NCI-H1092 (cell line): ENCODE results near the gene PARN.
"Not testable (repeated sequence)": the region's sequence is repeated elsewhere in the genome, so short reads cannot be mapped to it uniquely, and the experiment has no call there.

ENCODE experiments used
- DNase-seq: peaks from one replicate; lab custom pipeline; 2025; lab: John Stamatoyannopoulos, UW

Gene PARN

GRCh38 chr16:14437426-14437825 lies 192.6 kb downstream of the PARN start:
- no peak for DNase-seq

DNA sequence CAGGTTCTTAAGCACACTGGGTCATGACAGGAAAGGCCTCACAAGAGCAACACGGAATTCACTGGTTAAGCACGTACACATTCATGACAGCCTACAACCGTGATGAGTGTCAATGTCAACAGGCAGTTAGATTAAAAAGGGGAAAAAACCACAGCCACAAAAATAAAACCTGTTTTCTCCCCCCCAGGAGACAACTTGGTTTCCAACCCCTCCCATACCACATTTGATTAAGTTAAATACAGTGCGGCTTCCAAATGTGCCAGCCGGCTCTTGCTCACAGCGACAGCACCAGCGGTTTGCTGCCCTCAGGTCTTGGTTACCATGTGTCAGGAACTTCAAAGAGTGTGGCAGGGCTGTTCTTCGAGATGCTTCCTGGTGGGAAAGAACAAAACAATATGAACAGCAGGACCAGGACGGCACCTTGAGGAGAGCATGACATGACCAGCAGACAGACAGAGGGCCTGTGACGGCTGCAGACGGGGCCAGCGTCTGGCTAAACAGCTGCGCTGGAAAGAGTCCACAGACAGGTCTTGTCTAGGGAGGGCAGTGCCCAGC lies 193.6 kb downstream of the PARN start:
- no peak for DNase-seq

- no peak for DNase-seq
Observed at GRCh38 chr16:14434860-14435259, 195.2 kb downstream of the PARN start.

- DNase-seq: not testable (repeated sequence)
Observed at GRCh38 chr16:14428971-14429637, 201.0 kb downstream of the PARN start.

DNA sequence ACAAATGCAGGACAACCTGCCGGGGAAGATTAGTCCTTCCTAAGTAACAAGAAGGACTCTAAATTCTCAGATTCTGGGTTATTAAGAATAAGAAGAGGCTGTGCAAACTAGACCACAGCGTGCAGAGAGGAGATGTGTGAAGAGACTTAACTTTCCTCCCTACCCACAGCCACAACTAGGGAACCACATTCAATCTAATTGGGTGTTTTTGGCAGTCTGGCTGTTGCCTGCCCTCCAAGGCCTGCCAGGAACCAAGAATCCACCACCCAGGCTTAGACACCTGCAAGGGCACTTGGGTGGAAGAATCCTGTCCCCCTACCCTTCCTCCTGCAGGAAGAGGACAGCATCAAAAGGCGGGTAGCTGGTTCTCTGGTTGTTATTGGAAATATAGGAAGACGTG lies 202.0 kb downstream of the PARN start:
- DNase-seq: no peak

- no peak for DNase-seq
Observed at GRCh38 chr16:14427371-14427948, 202.6 kb downstream of the PARN start.

DNA sequence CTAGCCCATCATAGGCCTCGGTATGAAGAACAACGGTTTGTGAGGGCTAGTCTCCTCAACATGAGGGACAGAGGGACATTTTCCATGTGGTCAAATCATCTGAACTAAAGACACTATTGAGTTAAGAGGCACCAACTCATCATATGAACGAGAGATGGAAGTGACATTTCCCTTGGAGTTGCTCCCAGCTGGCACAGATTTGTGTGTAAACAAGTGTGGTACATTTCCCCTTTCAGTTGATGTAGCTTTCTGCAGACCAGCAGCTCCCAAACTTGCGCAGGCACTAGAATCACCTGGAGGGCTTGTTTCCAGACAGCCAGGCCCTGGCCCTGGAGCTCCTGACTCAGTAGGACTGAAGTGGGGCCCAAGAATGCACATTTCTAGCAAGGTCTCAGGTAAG lies 205.5 kb downstream of the PARN start:
- no peak for DNase-seq

- DNase-seq: no peak
Observed at GRCh38 chr16:14423344-14423743, 206.7 kb downstream of the PARN start.

DNA sequence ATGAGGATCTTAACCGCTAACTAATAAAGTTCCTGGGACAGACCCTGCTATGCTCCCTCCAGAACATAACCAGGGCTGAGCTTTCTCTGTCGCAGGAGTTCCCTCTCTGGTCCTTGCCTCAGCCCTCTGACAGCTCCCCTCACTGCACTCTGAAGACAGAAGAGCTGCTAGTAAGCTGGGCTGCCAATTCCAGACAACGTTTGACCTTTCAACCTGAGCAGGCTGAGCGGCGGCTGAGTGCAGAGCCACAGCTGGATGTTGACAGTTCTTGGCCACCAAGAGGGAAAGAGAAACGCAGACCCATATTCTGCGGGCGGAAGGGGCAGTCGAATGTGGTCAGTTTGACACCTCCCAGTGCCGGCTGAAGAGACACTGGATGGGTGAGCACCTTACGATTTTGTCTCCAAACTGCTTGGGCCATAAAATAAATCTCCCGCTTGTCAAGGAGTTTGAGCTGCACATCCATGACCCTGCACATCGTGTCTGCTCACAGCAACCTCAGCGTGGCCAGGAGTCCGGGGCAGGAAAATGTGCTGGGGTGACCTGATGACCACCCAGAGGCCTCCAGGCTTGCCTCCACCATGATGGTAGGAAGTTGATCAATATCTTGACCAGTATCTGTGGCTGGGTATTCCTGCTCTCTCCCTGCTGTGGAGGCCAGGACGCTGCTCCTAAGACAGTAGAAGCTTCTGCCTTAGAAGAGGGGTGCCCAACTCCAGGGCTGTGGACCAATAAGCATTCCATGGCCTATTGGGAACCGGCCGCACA lies 209.2 kb downstream of the PARN start:
- DNase-seq: no peak

DNA sequence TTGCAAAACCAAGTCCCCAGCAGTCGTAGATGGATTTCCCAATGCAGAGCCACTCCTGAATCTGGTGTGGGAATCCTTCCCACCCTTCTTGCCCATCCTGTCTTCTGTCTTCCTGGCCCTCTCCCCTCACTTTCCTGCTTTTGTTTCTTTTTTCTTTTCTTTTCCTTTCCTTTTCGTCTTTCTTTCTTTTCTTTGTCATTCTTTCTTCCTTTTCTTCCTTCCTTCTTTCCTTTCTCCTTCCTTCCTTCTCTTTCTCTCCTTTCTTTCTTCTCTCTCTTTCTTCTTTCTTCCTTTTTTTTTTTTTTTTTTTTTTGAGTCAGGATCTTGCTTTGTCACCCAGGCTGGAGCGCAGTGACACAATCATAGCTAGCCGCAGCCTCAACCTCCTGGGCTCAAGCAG lies 209.8 kb downstream of the PARN start:
- DNase-seq: not testable (repeated sequence)

GRCh38 chr16:14419817-14420216 lies 210.2 kb downstream of the PARN start:
- no peak for DNase-seq

GRCh38 chr16:14418795-14419225 lies 211.2 kb downstream of the PARN start:
- DNase-seq: no peak

DNA sequence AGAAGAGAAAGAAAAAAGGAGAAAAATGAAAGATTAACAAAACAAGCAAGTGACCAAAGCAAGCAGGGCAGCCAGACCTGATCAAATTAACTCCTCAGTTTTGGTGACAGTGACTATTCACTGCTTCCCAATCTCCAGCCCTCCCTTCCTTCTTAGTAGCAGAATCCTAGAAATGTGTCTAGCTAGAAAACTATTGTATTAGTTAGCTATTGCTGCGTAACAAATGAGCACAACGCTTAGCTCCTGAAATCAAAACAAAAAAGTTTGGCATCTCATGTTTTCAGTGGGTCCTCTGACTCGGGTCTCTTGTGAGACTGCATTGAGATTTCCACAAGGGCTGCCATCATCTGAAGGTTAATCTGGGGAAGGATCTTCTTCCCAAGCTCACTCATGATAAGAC lies 213.9 kb downstream of the PARN start:
- no peak for DNase-seq

DNA sequence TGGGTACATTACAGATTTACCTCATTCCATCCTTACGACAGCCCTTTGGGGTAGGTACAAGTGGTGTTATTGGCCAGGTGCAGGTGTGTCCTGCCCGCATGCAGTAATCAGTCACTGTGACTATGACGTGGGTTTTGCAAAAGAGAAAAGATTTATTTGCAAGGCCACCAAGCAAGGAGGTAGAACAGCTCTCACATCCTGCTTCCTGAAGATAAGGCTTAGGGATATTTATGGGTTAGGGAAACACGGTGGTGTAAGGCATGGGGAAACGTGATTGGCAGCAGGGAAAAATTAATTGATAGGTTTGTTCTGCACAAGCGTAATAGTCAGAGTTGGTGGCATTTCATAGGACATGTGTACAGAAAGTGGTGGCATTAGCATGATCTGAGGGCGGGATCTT lies 214.8 kb downstream of the PARN start:
- no peak for DNase-seq

- DNase-seq: no peak
Observed at GRCh38 chr16:14409563-14409962, 220.5 kb downstream of the PARN start.

DNA sequence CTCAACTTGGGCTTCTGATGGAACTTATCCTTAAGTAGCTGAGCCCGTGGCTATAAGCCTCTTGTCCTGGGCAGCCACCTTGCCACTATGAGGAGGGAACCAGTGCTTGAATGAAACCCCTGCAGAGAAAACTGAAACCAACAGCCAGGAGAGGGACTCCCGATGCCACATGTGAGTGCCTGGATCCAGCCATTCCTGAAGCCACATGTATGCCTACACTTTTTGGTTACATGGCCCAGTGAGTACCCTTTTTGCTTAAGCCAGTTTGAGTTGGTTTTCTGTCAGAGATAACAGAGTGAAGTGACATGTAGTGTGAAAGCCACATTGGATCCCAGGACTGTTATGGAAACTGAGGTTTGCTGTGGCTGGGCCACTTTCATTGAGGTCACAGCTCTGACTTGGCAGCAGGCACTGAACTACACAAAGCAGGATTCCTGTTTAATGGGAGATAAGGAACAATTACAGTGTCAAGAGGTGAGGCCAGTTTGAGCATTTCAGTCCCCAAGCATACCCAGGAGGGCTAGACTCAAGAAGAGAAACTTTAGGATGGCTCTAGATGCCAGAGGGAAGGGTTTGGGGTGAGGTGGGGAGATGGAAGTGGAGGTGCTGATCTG lies 222.2 kb downstream of the PARN start:
- no peak for DNase-seq

DNA sequence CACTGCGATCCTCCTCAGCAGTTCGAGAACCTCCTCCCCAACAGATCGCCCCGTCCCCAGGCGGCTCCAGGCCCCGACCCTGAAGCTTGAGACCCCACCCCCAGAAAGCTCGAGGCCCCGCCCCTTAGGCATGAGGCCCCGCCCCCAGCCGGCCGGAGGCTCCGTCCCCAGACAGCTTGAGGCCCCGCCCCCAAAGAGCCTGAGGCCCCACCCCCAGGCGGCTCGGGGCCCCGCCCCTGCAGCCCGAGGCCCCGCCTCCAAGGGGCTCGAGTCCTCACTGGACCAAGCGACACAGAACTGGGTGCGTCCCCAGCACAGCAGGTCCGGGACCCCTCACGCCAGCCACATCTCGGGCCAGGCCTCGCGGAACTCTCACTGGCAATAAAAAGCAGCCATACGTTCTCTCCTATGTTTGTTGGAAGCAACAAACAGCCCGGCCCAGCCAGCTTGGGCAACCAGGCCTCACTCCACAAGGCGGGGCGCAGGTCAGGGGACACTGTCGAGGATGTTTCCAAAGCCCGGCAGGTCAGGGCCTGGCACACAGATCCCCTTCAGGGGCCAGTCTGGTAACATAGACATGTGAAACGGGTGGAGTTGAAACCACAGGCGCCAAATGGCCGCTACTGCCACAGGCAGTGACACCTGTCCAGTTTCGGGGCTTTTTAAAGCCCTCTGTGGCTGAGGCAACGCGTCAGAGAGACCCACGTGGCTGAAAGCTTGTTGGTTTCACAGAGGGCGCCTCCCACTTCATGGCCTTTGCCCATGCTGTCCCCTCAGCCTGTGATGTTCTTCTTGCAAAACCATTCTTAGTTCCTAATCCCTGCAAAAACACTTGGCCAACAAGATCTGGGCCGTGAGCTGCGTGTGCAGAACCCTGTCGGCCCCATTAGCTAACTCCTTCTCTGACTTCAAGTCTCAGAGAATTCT lies 224.2 kb downstream of the PARN start:
- no peak for DNase-seq

GRCh38 chr16:14403001-14403389 lies 227.1 kb downstream of the PARN start:
- DNase-seq: not testable (repeated sequence)

DNA sequence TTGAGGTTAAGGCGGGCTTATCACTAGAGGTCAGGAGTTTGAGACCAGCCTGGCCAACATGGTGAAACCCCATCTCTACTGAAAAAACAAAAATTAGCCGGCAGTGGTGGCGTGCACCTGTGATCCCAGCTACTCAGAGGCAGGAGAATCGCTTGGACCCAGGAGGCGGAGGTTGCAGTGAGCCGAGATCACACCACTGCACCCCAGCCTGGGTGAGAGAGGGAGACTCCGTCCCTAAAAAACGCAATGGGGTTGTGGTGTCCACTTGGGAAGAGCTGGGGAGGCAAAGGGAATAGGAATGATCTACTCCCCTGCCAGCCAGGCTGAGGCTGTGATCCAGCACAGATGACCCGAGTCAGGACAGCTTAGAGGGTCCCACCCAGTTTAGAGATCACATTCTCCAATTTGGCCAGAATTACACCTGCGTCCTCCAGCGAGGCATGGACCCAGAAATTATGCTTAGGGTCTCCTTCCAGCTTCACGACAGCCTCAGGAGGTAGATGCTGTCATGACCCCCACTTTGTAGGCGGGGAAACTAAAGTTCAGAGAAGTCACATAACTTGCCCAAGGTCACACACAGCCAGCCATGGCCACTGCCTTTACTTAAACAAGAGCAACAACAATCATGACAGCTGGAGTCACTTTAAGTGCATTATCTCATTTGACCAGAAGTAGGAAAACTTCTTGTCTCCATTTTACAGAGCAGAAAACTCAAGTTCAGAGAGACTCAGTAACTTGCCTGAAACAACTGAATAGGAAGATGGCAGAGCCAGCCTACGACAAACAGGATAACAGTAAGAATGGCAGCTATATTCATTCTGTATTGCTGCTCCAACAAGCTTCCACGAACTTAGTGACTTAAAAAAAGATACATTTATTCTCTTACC lies 227.7 kb downstream of the PARN start:
- DNase-seq: not testable (repeated sequence)

GRCh38 chr16:14401711-14402061 lies 228.4 kb downstream of the PARN start:
- not testable (repeated sequence) for DNase-seq
